ENCODE data around the gene RILPL2. TPM values are rescaled to one million over a fixed set of nuclear protein-coding genes. Genes with fewer than 3 reads are reported as not detected.

RILPL2 gene
- total and polyA plus RNA-seq, 9 of the 15 experiments (the other 6 are each of a cell fraction or from before 2014, with no cell fraction given), result 0.61 to 5.8 (median 4.3) TPM

- TF ChIP-seq NCOA4 (IDR thresholded peaks at IDR 0.05; ENCODE audit: partially characterized antibody), result no peak
- peak; percentile 88 for TF ChIP-seq RNF2 (IDR thresholded peaks at IDR 0.05)
- TF ChIP-seq HOMEZ (CRISPR knock-in tag; IDR thresholded peaks at IDR 0.05), result no peak
- TF ChIP-seq ZBTB7A (IDR thresholded peaks at IDR 0.05; ENCODE audit: borderline replicate concordance, control insufficient read depth, low read depth, low read length), result peak; percentile 82; the same call in 1 of the 2 replicates
- TF ChIP-seq CTCF (IDR thresholded peaks at IDR 0.05 in 2 of 3, conservative IDR thresholded peaks at IDR 0.05 in 1 of 3; ENCODE audit: insufficient read depth in 2 of 3, low read depth in 1 of 3, low read length in 3 of 3), result peak in 1 of 3 experiments; percentile 0; a peak in 1 of 6 replicates
- no peak for TF ChIP-seq ILK (tag; IDR thresholded peaks at IDR 0.05; ENCODE audit: borderline replicate concordance, low read depth)
- TF ChIP-seq TRIM24 (IDR thresholded peaks at IDR 0.05), result peak; percentile 67 to 78
- peak; percentile 45; the same call in 1 of the 2 replicates for TF ChIP-seq RB1 (IDR thresholded peaks at IDR 0.05; ENCODE audit: low read depth)
- no peak for TF ChIP-seq MGA (IDR thresholded peaks at IDR 0.05)
- peak; percentile 75 for TF ChIP-seq RBFOX2 (IDR thresholded peaks at IDR 0.05; ENCODE audit: low read depth, low read length)
- TF ChIP-seq HDAC1 (IDR thresholded peaks at IDR 0.05), result peak in 1 of 2 experiments; percentile 42; a peak in 3 of 4 replicates
Measured at GRCh38 chr12:123388177-123388950, 48.1 kb downstream of the RILPL2 start (continued).

Data from K562 (cell line).